NCI-H460 (cell line): ENCODE results near the gene GMEB2. TPM values are rescaled to one million over a fixed set of nuclear protein-coding genes. Genes with fewer than 3 reads are reported as not detected.

ENCODE experiments used
- DNase-seq: peaks from one replicate; pipeline ENCODE4 v3.0.0-alpha.2; 2016; ENCODE audit warnings: low read depth; ENCODE audit errors: extremely low read depth
- total RNA-seq: library from RNA; depleted of rRNA; stranded (reverse); fragments of >200 nt; shearing (Covaris generic); gene quantifications from 2 replicates; pipeline ENCODE4 v1.2.3, GENCODE V29; 2014; rRNA removed

GMEB2 gene
- total RNA-seq, 1 experiment from 2014 or later: 13.1 TPM

- peak; percentile 46 for DNase-seq
Measured at GRCh38 chr20:63538204-63539091, 88.5 kb downstream of the GMEB2 start.

Other genes starting within 250 kb of the GMEB2 start
- 0.17 TPM in 1 of 2 replicates, not detected in the other for gene KCNQ2, start 154.4 kb downstream of the GMEB2 start, total RNA-seq
- gene EEF1A2, start 128.0 kb downstream of the GMEB2 start, total RNA-seq: 224 and 275 TPM in 2 replicates
- 44.7 and 63.2 TPM in 2 replicates for gene PPDPF, start 106.3 kb downstream of the GMEB2 start, total RNA-seq
- 1.5 and 2.2 TPM in 2 replicates for gene PTK6, start 89.7 kb downstream of the GMEB2 start, total RNA-seq
- gene SRMS, start 79.4 kb downstream of the GMEB2 start, total RNA-seq: not detected in 2 replicates
- 0.05 TPM in 1 of 2 replicates, not detected in the other for gene FNDC11, start 72.9 kb downstream of the GMEB2 start, total RNA-seq
- gene HELZ2, start 52.9 kb downstream of the GMEB2 start, total RNA-seq: 10.1 and 12.1 TPM in 2 replicates
- gene STMN3, start 26.3 kb upstream of the GMEB2 start, total RNA-seq: 1.8 and 2.5 TPM in 2 replicates
- gene RTEL1, start 31.2 kb upstream of the GMEB2 start, total RNA-seq: 4.1 and 6.3 TPM in 2 replicates
- gene TNFRSF6B, start 69.6 kb upstream of the GMEB2 start, total RNA-seq: 0.10 TPM in 1 of 2 replicates, not detected in the other
- 12.1 and 15.9 TPM in 2 replicates for gene ARFRP1, start 80.9 kb upstream of the GMEB2 start, total RNA-seq
- gene ZGPAT, start 80.9 kb upstream of the GMEB2 start, total RNA-seq: 10.6 and 12.8 TPM in 2 replicates
- gene LIME1, start 109.6 kb upstream of the GMEB2 start, total RNA-seq: 6.6 and 7.6 TPM in 2 replicates
- 15.5 and 19.4 TPM in 2 replicates for gene SLC2A4RG, start 112.7 kb upstream of the GMEB2 start, total RNA-seq
- gene ZBTB46, start 204.2 kb upstream of the GMEB2 start, total RNA-seq: 0.20 and 0.30 TPM in 2 replicates
- not detected in 2 replicates for gene ABHD16B, start 234.4 kb upstream of the GMEB2 start, total RNA-seq
- 97.6 and 103 TPM in 2 replicates for gene TPD52L2, start 238.2 kb upstream of the GMEB2 start, total RNA-seq